GM23338 (cell line): Measurements from ENCODE around the gene LOXHD1. TPM values are rescaled to one million over a fixed set of nuclear protein-coding genes. Genes with fewer than 3 reads are reported as not detected.

Experiments
- ATAC-seq: fragments of 200-7000 bp; cut with Tn5 transposase; 3 replicates; pipeline ENCODE4 v1.9.1; 2020
- DNase-seq: peaks from one replicate; pipeline ENCODE4 v3.0.0-alpha.2; 2015; ENCODE audit warnings: low spot score
- H2AFZ ChIP-seq: fragments of 200-600 bp; sonication (generic); 2 replicates; pipeline ENCODE4 v1.8.0; 2016; ENCODE audit warnings: antibody characterized with exemption, mild to moderate bottlenecking, moderate library complexity
- H3F3A ChIP-seq: fragments of 200-600 bp; sonication (generic); replicated peaks from 2 replicates; pipeline ENCODE4 v1.8.0; 2017; ENCODE audit warnings: antibody characterized with exemption, mixed run types, low read depth
- H3K27ac ChIP-seq: fragments of 200-600 bp; sonication (generic); 2 replicates; pipeline ENCODE4 v1.6.1; 2016; ENCODE audit warnings: low read depth
- H3K27me3 ChIP-seq: fragments of 200-600 bp; sonication (generic); 2 replicates; pipeline ENCODE4 v1.8.0; 2016; ENCODE audit warnings: mild to moderate bottlenecking, mixed run types, moderate library complexity; ENCODE audit not compliant: insufficient read depth
- H3K36me3 ChIP-seq: fragments of 200-600 bp; sonication (generic); 2 replicates; pipeline ENCODE4 v1.8.0; 2016; ENCODE audit warnings: mild to moderate bottlenecking; ENCODE audit not compliant: insufficient read depth
- H3K4me1 ChIP-seq: fragments of 200-600 bp; sonication (generic); 2 replicates; pipeline ENCODE4 v1.8.0; 2016; ENCODE audit warnings: mild to moderate bottlenecking, moderate library complexity; ENCODE audit not compliant: insufficient read depth
- H3K4me2 ChIP-seq: fragments of 200-600 bp; sonication (generic); 2 replicates; pipeline ENCODE4 v1.7.1; 2017; ENCODE audit warnings: mixed run types
- H3K4me3 ChIP-seq: fragments of 200-600 bp; sonication (generic); 2 replicates; pipeline ENCODE4 v1.6.1; 2016; ENCODE audit warnings: mixed run types
- H3K79me2 ChIP-seq: fragments of 200-600 bp; sonication (generic); replicated peaks from 2 replicates; pipeline ENCODE4 v1.8.0; 2017; ENCODE audit warnings: mild to moderate bottlenecking; ENCODE audit not compliant: insufficient read depth
- H3K9me2 ChIP-seq: fragments of 200-600 bp; sonication (generic); 2 replicates; pipeline ENCODE4 v1.8.0; 2017; ENCODE audit not compliant: insufficient read depth
- H4K20me1 ChIP-seq: fragments of 200-600 bp; sonication (generic); replicated peaks from 2 replicates; pipeline ENCODE4 v1.8.0; 2017; ENCODE audit warnings: mild to moderate bottlenecking; ENCODE audit not compliant: insufficient read depth
- H3K27ac Mint-ChIP-seq: 2 replicates; pipeline ENCODE4 v1.8.0; 2020; ENCODE audit warnings: inconsistent platforms, mild to moderate bottlenecking, moderate library complexity, mixed read lengths
- H3K27me3 Mint-ChIP-seq: 3 replicates; pipeline ENCODE4 v1.8.0; 2022; ENCODE audit warnings: low read depth, mild to moderate bottlenecking, moderate library complexity, mixed read lengths, inconsistent platforms; ENCODE audit not compliant: insufficient read depth, poor library complexity
- H3K36me3 Mint-ChIP-seq: 3 replicates; pipeline ENCODE4 v1.8.0; 2021; ENCODE audit warnings: low read depth, mild to moderate bottlenecking, inconsistent platforms, moderate library complexity, mixed read lengths
- H3K4me1 Mint-ChIP-seq: 3 replicates; pipeline ENCODE4 v1.8.0; 2020; ENCODE audit warnings: mild to moderate bottlenecking, inconsistent platforms, mixed read lengths
- H3K4me3 Mint-ChIP-seq: 3 replicates; pipeline ENCODE4 v1.8.0; 2021; ENCODE audit warnings: moderate library complexity, mild to moderate bottlenecking, inconsistent platforms, mixed read lengths
- H3K9me3 Mint-ChIP-seq: 3 replicates; pipeline ENCODE4 v1.8.0; 2020; ENCODE audit warnings: moderate library complexity, mild to moderate bottlenecking, inconsistent platforms, mixed read lengths
- CREB1 ChIP-seq: fragments of 250-450 bp; sonication (Bioruptor Pico); IDR thresholded peaks from 2 replicates; pipeline ENCODE4 v1.5.0; 2020; ENCODE audit warnings: low read depth, mild to moderate bottlenecking, moderate library complexity
- EZH2 ChIP-seq: fragments of 200-600 bp; sonication (generic); IDR thresholded peaks from one replicate; pipeline ENCODE4 v1.8.0; 2017; ENCODE audit warnings: antibody characterized with exemption, mild to moderate bottlenecking, low read depth; ENCODE audit not compliant: unreplicated experiment
- EZH2phosphoT487 ChIP-seq: fragments of 200-600 bp; sonication (generic); IDR thresholded peaks from one replicate; pipeline ENCODE4 v1.8.1; 2018; ENCODE audit warnings: antibody characterized with exemption; ENCODE audit not compliant: unreplicated experiment
- JUNB ChIP-seq: IDR thresholded peaks from one replicate; pipeline ENCODE4 v1.6.1; 2016; ENCODE audit warnings: antibody characterized with exemption; ENCODE audit not compliant: unreplicated experiment
- NANOG ChIP-seq: IDR thresholded peaks from 2 replicates; pipeline ENCODE4 v1.6.1; 2016; ENCODE audit warnings: antibody characterized with exemption, borderline replicate concordance
- POLR2AphosphoS5 ChIP-seq: IDR thresholded peaks from 2 replicates; pipeline ENCODE4 v1.6.1; 2016; ENCODE audit warnings: antibody characterized with exemption, low read depth
- STAT1 ChIP-seq: IDR thresholded peaks from one replicate; pipeline ENCODE4 v1.6.1; 2016; ENCODE audit warnings: antibody characterized with exemption; ENCODE audit not compliant: unreplicated experiment
- ZNF114 ChIP-seq: fragments of 250-450 bp; sonication (Bioruptor Pico); IDR thresholded peaks from 2 replicates; pipeline ENCODE4 v1.5.0; 2020; ENCODE audit warnings: mild to moderate bottlenecking, moderate library complexity
- ZNF331 ChIP-seq: fragments of 250-450 bp; sonication (Bioruptor Pico); IDR thresholded peaks from 2 replicates; pipeline ENCODE4 v1.5.0; 2020; ENCODE audit warnings: low read depth, mild to moderate bottlenecking, moderate library complexity
- polyA plus RNA-seq: library from polyadenylated mRNA; unstranded; fragments of >200 nt; fragmentation: Nextera tagmentation; extraction: Ambion mirVana; gene quantifications from 2 replicates; pipeline ENCODE4 v1.2.1, GENCODE V29; 2016
- total RNA-seq: library from RNA; depleted of rRNA; stranded (reverse); fragments of >200 nt; shearing (Covaris generic); gene quantifications from 2 replicates; pipeline ENCODE4 v1.2.3, GENCODE V29; 2014
- TF ChIP-seq, protein P1 (sequence below), 2 experiments: fragments of 200-600 bp in 1 of 2; sonication (generic) in 1 of 2; conservative IDR thresholded peaks; 2 replicates each; pipeline versions ENCODE4 v1.5.1 to v1.6.1; 2016 to 2017; ENCODE audit warnings: antibody characterized with exemption in 2 of 2, low read depth in 2 of 2, mild to moderate bottlenecking in 2 of 2, moderate library complexity in 1 of 2
- TF ChIP-seq, protein P2 (sequence below): IDR thresholded peaks from one replicate; pipeline ENCODE4 v1.6.1; 2018; ENCODE audit warnings: antibody characterized with exemption; ENCODE audit not compliant: unreplicated experiment
- TF ChIP-seq, protein P3 (sequence below): fragments of 250-450 bp; sonication (Bioruptor Pico); IDR thresholded peaks from 2 replicates; pipeline ENCODE4 v1.5.0; 2020; ENCODE audit warnings: mild to moderate bottlenecking, moderate library complexity
- TF ChIP-seq, protein P4 (sequence below): IDR thresholded peaks from 2 replicates; pipeline ENCODE4 v1.6.1; 2016; ENCODE audit warnings: antibody characterized with exemption

LOXHD1 gene
- total and polyA plus RNA-seq, 2 experiments from 2014 or later, result 0.17 TPM; not detected in 1

DNA sequence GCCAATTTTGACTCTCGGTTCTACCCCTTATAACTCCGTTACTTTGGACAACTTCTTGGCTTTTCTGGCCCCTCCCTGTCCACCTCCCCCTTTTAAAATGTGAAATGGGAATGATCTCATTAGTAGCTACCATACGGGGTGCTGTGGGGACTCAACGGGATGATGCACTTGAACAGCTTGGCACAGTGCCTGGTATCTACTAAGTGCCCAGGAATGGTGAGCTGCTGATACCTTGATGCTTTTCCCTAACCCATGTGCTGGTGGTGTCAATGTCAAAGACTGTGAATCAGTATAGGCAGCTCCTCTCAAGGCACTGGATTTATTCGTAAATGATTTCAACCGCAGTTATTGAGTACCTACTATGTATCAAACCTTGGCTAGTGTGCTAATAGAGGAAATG is 204.2 kb downstream of the LOXHD1 start:
- H3F3A ChIP-seq, result no peaks in the 10 kb centered on the region
- no peaks in the 10 kb centered on the region for H3K27me3 ChIP-seq
- no peaks in the 10 kb centered on the region for H3K79me2 ChIP-seq
- H3K4me1 ChIP-seq, result peaks cover 12% of the 10 kb centered on the region
- no peaks in the 10 kb centered on the region for H3K36me3 ChIP-seq
- peaks cover 3% of the 10 kb centered on the region; the same call in 1 of the 2 replicates for H3K9me2 ChIP-seq
- Mint-ChIP-seq H3K36me3 (peaks cover 31% of the 10 kb centered on the region), H3K9me3 (peaks cover 19% of the 10 kb centered on the region), H3K27ac (no peak overlapping the region), H3K27me3 (peaks cover 2% of the 10 kb centered on the region), H3K4me1 (peaks cover 22% of the 10 kb centered on the region), H3K4me3 (no peak overlapping the region)
- no peak overlapping the region for H3K27ac ChIP-seq
- H3K4me2 ChIP-seq, result no peak overlapping the region
- H4K20me1 ChIP-seq, result no peaks in the 10 kb centered on the region
- H3K4me3 ChIP-seq, result no peak overlapping the region
- TF ChIP-seq EZH2, result no peak
- TF ChIP-seq ZNF331 (CRISPR knock-in tag), result no peak
- TF ChIP-seq EZH2phosphoT487, result no peak
- TF ChIP-seq, protein P1, sequence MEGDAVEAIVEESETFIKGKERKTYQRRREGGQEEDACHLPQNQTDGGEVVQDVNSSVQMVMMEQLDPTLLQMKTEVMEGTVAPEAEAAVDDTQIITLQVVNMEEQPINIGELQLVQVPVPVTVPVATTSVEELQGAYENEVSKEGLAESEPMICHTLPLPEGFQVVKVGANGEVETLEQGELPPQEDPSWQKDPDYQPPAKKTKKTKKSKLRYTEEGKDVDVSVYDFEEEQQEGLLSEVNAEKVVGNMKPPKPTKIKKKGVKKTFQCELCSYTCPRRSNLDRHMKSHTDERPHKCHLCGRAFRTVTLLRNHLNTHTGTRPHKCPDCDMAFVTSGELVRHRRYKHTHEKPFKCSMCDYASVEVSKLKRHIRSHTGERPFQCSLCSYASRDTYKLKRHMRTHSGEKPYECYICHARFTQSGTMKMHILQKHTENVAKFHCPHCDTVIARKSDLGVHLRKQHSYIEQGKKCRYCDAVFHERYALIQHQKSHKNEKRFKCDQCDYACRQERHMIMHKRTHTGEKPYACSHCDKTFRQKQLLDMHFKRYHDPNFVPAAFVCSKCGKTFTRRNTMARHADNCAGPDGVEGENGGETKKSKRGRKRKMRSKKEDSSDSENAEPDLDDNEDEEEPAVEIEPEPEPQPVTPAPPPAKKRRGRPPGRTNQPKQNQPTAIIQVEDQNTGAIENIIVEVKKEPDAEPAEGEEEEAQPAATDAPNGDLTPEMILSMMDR (conservative IDR thresholded peaks at IDR 0.05; ENCODE audit: low read depth in 2 of 2), result no peak
- TF ChIP-seq, protein P2, sequence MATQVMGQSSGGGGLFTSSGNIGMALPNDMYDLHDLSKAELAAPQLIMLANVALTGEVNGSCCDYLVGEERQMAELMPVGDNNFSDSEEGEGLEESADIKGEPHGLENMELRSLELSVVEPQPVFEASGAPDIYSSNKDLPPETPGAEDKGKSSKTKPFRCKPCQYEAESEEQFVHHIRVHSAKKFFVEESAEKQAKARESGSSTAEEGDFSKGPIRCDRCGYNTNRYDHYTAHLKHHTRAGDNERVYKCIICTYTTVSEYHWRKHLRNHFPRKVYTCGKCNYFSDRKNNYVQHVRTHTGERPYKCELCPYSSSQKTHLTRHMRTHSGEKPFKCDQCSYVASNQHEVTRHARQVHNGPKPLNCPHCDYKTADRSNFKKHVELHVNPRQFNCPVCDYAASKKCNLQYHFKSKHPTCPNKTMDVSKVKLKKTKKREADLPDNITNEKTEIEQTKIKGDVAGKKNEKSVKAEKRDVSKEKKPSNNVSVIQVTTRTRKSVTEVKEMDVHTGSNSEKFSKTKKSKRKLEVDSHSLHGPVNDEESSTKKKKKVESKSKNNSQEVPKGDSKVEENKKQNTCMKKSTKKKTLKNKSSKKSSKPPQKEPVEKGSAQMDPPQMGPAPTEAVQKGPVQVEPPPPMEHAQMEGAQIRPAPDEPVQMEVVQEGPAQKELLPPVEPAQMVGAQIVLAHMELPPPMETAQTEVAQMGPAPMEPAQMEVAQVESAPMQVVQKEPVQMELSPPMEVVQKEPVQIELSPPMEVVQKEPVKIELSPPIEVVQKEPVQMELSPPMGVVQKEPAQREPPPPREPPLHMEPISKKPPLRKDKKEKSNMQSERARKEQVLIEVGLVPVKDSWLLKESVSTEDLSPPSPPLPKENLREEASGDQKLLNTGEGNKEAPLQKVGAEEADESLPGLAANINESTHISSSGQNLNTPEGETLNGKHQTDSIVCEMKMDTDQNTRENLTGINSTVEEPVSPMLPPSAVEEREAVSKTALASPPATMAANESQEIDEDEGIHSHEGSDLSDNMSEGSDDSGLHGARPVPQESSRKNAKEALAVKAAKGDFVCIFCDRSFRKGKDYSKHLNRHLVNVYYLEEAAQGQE, result no peak
- TF ChIP-seq STAT1, result no peak
- TF ChIP-seq, protein P3, sequence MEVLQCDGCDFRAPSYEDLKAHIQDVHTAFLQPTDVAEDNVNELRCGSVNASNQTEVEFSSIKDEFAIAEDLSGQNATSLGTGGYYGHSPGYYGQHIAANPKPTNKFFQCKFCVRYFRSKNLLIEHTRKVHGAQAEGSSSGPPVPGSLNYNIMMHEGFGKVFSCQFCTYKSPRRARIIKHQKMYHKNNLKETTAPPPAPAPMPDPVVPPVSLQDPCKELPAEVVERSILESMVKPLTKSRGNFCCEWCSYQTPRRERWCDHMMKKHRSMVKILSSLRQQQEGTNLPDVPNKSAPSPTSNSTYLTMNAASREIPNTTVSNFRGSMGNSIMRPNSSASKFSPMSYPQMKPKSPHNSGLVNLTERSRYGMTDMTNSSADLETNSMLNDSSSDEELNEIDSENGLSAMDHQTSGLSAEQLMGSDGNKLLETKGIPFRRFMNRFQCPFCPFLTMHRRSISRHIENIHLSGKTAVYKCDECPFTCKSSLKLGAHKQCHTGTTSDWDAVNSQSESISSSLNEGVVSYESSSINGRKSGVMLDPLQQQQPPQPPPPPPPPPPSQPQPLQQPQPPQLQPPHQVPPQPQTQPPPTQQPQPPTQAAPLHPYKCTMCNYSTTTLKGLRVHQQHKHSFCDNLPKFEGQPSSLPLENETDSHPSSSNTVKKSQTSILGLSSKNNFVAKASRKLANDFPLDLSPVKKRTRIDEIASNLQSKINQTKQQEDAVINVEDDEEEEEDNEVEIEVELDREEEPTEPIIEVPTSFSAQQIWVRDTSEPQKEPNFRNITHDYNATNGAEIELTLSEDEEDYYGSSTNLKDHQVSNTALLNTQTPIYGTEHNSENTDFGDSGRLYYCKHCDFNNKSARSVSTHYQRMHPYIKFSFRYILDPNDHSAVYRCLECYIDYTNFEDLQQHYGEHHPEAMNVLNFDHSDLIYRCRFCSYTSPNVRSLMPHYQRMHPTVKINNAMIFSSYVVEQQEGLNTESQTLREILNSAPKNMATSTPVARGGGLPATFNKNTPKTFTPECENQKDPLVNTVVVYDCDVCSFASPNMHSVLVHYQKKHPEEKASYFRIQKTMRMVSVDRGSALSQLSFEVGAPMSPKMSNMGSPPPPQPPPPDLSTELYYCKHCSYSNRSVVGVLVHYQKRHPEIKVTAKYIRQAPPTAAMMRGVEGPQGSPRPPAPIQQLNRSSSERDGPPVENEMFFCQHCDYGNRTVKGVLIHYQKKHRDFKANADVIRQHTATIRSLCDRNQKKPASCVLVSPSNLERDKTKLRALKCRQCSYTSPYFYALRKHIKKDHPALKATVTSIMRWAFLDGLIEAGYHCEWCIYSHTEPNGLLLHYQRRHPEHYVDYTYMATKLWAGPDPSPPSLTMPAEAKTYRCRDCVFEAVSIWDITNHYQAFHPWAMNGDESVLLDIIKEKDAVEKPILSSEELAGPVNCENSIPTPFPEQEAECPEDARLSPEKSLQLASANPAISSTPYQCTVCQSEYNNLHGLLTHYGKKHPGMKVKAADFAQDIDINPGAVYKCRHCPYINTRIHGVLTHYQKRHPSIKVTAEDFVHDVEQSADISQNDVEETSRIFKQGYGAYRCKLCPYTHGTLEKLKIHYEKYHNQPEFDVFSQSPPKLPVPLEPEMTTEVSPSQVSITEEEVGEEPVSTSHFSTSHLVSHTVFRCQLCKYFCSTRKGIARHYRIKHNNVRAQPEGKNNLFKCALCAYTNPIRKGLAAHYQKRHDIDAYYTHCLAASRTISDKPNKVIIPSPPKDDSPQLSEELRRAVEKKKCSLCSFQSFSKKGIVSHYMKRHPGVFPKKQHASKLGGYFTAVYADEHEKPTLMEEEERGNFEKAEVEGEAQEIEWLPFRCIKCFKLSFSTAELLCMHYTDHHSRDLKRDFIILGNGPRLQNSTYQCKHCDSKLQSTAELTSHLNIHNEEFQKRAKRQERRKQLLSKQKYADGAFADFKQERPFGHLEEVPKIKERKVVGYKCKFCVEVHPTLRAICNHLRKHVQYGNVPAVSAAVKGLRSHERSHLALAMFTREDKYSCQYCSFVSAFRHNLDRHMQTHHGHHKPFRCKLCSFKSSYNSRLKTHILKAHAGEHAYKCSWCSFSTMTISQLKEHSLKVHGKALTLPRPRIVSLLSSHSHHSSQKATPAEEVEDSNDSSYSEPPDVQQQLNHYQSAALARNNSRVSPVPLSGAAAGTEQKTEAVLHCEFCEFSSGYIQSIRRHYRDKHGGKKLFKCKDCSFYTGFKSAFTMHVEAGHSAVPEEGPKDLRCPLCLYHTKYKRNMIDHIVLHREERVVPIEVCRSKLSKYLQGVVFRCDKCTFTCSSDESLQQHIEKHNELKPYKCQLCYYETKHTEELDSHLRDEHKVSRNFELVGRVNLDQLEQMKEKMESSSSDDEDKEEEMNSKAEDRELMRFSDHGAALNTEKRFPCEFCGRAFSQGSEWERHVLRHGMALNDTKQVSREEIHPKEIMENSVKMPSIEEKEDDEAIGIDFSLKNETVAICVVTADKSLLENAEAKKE (CRISPR knock-in tag), result no peak
- TF ChIP-seq, protein P4, sequence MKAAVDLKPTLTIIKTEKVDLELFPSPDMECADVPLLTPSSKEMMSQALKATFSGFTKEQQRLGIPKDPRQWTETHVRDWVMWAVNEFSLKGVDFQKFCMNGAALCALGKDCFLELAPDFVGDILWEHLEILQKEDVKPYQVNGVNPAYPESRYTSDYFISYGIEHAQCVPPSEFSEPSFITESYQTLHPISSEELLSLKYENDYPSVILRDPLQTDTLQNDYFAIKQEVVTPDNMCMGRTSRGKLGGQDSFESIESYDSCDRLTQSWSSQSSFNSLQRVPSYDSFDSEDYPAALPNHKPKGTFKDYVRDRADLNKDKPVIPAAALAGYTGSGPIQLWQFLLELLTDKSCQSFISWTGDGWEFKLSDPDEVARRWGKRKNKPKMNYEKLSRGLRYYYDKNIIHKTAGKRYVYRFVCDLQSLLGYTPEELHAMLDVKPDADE, result no peak
- no peak for TF ChIP-seq ZNF114 (CRISPR knock-in tag)
- TF ChIP-seq JUNB, result no peak
- TF ChIP-seq POLR2AphosphoS5, result no peak
- TF ChIP-seq CREB1 (CRISPR knock-in tag), result no peak
- TF ChIP-seq NANOG, result no peak
- no peak for DNase-seq
- H2AFZ ChIP-seq, result no peak overlapping the region
- ATAC-seq, result no peak
